ENCODE data around the gene RFC4. TPM values are rescaled to one million over a fixed set of nuclear protein-coding genes. Genes with fewer than 3 reads are reported as not detected.

Gene RFC4
- total and polyA plus RNA-seq, 2 of the 13 experiments (the other 11 are each of a cell fraction or from before 2014, with no cell fraction given): 18.5 to 103 TPM

GRCh38 chr3:186788482-186789370 lies 17.6 kb downstream of the RFC4 start:
- no peak for DNase-seq (ENCODE audit: low spot score)
- Histone ChIP-seq H3K4me3 (replicated peaks in 1 of 3; ENCODE audit: insufficient read depth in 1 of 3, low read depth in 2 of 3, low read length in 3 of 3) (no peak overlapping the region), H3K27ac (ENCODE audit: extremely low read length, insufficient read depth, low read length) (no peak overlapping the region), H3K4me1 (ENCODE audit: insufficient read depth, low read length) (peaks cover 37% of the 10 kb centered on the region), H3K27me3 (ENCODE audit: control insufficient read depth in 1 of 2, insufficient read depth in 2 of 2, low read length in 2 of 2) (no peaks in the 10 kb centered on the region; a peak in 1 of 5 replicates), H3K4me2 (ENCODE audit: low read depth, low read length) (no peak overlapping the region), H3K79me2 (ENCODE audit: insufficient read depth, low read length) (peaks cover 30% of the 10 kb centered on the region), H3K9ac (ENCODE audit: insufficient read depth, low read depth, low read length) (no peak overlapping the region), H2AFZ (ENCODE audit: low read length) (no peak overlapping the region), H4K20me1 (ENCODE audit: insufficient read depth, low read length) (peaks cover 64% of the 10 kb centered on the region), H3K36me3 (replicated peaks in 1 of 2; ENCODE audit: control insufficient read depth in 1 of 2, insufficient read depth in 2 of 2, low read length in 2 of 2) (peaks cover 21 to 62% of the 10 kb centered on the region in 2 experiments), H3K9me3 (ENCODE audit: low read length) (no peaks in the 10 kb centered on the region)
- peak; percentile 15 for FAIRE-seq
- no peak for ATAC-seq
- CTCF ChIA-PET (ENCODE audit: low intra/inter-chr PET ratio, low total read pairs): no interaction called here
- in situ Hi-C loops (cut with HindIII; ENCODE audit: extremely low pct_ligation_motif_present, low pct_unique_long_range_greater_than_20kb): no loop called here
- no peak for TF ChIP-seq MED8 (CRISPR knock-in tag; IDR thresholded peaks at IDR 0.05; ENCODE audit: insufficient replicate concordance)
- TF ChIP-seq AGO2 (optimal IDR thresholded peaks at IDR 0.05; ENCODE audit: low read depth, low read length): peak; percentile 53
- peak in 1 of 2 experiments; percentile 3; a peak in 1 of 4 replicates for TF ChIP-seq POLR2A (IDR thresholded peaks at IDR 0.05; ENCODE audit: insufficient read depth in 1 of 2, low read depth in 2 of 2, low read length in 2 of 2)
- TF ChIP-seq POLR2AphosphoS2 (IDR thresholded peaks at IDR 0.05; ENCODE audit: low read depth, low read length): 0 out of 2 replicates have a peak, but pooled peaks have one; percentile 21
- no peak for TF ChIP-seq ZNF800 (CRISPR knock-in tag; IDR thresholded peaks at IDR 0.05)
- peak; percentile 77 for TF ChIP-seq RBFOX2 (IDR thresholded peaks at IDR 0.05; ENCODE audit: low read depth, low read length)
- TF ChIP-seq ZNF75D (CRISPR knock-in tag; IDR thresholded peaks at IDR 0.05; ENCODE audit: borderline replicate concordance): 0 out of 2 replicates have a peak, but pooled peaks have one; percentile 22
- 76% methylated on average over 13 of the region's 13 CpGs for WGBS (ENCODE audit: low lambda C conversion rate)
- no TSS peak for BruUV-seq (replicated peaks)
- intact Hi-C loops (cut with micrococcal nuclease; ENCODE audit: unreplicated experiment): no loop called here
- POLR2A ChIA-PET: no interaction called here

Data from HepG2 (cell line).